Ishikawa (cell line): ENCODE measurements around the gene SPIRE2.

Source experiments
- CEBPB ChIP-seq: IDR thresholded peaks from 2 replicates; pipeline ENCODE4 v1.6.1; 2012
- CREB1 ChIP-seq: IDR thresholded peaks from 2 replicates; pipeline ENCODE4 v1.6.1; 2012; ENCODE audit warnings: low read depth
- EGR1 ChIP-seq: IDR thresholded peaks from 2 replicates; pipeline ENCODE4 v1.6.1; 2012
- EP300 ChIP-seq: IDR thresholded peaks from 2 replicates; pipeline ENCODE4 v1.6.1; 2012; ENCODE audit warnings: borderline replicate concordance
- FOXM1 ChIP-seq: IDR thresholded peaks from 2 replicates; pipeline ENCODE4 v1.6.1; 2012; ENCODE audit warnings: low read depth, borderline replicate concordance
- NFIC ChIP-seq: IDR thresholded peaks from 2 replicates; pipeline ENCODE4 v1.6.1; 2012
- RAD21 ChIP-seq: IDR thresholded peaks from 2 replicates; pipeline ENCODE4 v1.6.1; 2012; ENCODE audit warnings: low read depth
- TAF1 ChIP-seq: IDR thresholded peaks from 2 replicates; pipeline ENCODE4 v1.6.1; 2012; ENCODE audit warnings: low read depth, mild to moderate bottlenecking
- TCF12 ChIP-seq: IDR thresholded peaks from 2 replicates; pipeline ENCODE4 v1.6.1; 2012; ENCODE audit warnings: low read depth
- TEAD4 ChIP-seq: IDR thresholded peaks from 2 replicates; pipeline ENCODE4 v1.6.1; 2012
- YY1 ChIP-seq: IDR thresholded peaks from 2 replicates; pipeline ENCODE4 v1.6.1; 2012; ENCODE audit warnings: low read depth
- ZBTB7A ChIP-seq: IDR thresholded peaks from 2 replicates; pipeline ENCODE4 v1.6.1; 2012; ENCODE audit warnings: low read depth
- TF ChIP-seq, protein P1 (sequence below): IDR thresholded peaks from 2 replicates; pipeline ENCODE4 v1.6.1; 2012
- TF ChIP-seq, protein P2 (sequence below): IDR thresholded peaks from 2 replicates; pipeline ENCODE4 v1.6.1; 2012
- TF ChIP-seq, protein P3 (sequence below): IDR thresholded peaks from 2 replicates; pipeline ENCODE4 v1.6.1; 2012; ENCODE audit warnings: low read depth, mild to moderate bottlenecking

The SPIRE2 gene

DNA sequence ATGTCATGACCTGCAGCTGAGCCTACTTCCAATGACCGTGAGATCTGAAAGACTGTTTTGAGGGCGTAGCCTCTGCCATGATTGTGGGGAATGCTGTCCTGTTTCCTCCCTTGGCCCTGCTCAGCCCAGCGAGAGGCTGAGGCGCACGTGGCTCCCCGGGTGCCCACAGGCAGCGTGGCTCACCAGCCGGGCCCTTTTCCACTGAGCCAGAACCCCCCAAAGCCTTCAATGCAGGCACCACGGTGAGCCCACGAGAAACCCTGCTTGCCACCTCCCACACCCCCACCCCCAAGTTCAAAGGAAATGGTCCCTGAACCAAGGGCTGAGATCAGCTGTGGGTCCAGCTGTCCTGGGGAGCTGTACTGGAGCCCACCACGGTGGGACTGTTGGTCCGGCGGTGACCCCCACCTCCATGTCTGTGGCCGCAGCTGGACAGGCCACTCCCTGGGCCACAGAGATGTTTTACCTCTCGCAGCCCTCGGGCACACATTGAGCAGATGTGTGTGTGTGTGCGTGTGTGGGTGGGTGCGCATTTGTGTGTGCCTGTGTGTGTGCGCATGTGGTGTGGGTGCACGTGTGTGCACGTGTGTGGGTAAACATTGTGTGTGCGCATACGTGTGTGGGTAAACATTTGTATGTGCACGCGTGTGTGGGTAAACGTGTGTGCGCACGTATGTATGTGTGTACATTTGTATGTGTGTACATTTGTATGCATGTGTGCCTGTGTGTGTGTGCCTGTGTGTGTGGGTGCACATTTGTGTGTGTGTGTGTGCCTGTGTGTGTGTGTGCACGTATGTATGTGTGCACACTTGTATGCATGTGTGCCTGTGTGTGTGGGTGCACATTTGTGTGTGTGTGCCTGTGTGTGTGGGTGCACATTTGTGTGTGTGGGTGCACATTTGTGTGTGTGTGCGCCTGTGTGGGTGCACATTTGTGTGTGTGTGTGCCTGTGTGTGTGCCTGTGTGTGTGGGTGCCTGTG, 85.4 kb downstream of the SPIRE2 start:
- TF ChIP-seq TEAD4, result no peak
- TF ChIP-seq, protein P1, sequence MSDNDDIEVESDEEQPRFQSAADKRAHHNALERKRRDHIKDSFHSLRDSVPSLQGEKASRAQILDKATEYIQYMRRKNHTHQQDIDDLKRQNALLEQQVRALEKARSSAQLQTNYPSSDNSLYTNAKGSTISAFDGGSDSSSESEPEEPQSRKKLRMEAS, result no peak
- no peak for TF ChIP-seq TCF12
- TF ChIP-seq CREB1, result no peak
- TF ChIP-seq, protein P2, sequence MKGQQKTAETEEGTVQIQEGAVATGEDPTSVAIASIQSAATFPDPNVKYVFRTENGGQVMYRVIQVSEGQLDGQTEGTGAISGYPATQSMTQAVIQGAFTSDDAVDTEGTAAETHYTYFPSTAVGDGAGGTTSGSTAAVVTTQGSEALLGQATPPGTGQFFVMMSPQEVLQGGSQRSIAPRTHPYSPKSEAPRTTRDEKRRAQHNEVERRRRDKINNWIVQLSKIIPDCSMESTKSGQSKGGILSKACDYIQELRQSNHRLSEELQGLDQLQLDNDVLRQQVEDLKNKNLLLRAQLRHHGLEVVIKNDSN, result no peak
- TF ChIP-seq ZBTB7A, result no peak
- TF ChIP-seq TAF1, result no peak
- TF ChIP-seq, protein P3, sequence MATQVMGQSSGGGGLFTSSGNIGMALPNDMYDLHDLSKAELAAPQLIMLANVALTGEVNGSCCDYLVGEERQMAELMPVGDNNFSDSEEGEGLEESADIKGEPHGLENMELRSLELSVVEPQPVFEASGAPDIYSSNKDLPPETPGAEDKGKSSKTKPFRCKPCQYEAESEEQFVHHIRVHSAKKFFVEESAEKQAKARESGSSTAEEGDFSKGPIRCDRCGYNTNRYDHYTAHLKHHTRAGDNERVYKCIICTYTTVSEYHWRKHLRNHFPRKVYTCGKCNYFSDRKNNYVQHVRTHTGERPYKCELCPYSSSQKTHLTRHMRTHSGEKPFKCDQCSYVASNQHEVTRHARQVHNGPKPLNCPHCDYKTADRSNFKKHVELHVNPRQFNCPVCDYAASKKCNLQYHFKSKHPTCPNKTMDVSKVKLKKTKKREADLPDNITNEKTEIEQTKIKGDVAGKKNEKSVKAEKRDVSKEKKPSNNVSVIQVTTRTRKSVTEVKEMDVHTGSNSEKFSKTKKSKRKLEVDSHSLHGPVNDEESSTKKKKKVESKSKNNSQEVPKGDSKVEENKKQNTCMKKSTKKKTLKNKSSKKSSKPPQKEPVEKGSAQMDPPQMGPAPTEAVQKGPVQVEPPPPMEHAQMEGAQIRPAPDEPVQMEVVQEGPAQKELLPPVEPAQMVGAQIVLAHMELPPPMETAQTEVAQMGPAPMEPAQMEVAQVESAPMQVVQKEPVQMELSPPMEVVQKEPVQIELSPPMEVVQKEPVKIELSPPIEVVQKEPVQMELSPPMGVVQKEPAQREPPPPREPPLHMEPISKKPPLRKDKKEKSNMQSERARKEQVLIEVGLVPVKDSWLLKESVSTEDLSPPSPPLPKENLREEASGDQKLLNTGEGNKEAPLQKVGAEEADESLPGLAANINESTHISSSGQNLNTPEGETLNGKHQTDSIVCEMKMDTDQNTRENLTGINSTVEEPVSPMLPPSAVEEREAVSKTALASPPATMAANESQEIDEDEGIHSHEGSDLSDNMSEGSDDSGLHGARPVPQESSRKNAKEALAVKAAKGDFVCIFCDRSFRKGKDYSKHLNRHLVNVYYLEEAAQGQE, result no peak
- TF ChIP-seq EP300, result no peak
- TF ChIP-seq CEBPB, result no peak
- no peak for TF ChIP-seq FOXM1
- TF ChIP-seq RAD21, result no peak
- TF ChIP-seq NFIC, result no peak
- no peak for TF ChIP-seq EGR1
- TF ChIP-seq YY1, result no peak

DNA sequence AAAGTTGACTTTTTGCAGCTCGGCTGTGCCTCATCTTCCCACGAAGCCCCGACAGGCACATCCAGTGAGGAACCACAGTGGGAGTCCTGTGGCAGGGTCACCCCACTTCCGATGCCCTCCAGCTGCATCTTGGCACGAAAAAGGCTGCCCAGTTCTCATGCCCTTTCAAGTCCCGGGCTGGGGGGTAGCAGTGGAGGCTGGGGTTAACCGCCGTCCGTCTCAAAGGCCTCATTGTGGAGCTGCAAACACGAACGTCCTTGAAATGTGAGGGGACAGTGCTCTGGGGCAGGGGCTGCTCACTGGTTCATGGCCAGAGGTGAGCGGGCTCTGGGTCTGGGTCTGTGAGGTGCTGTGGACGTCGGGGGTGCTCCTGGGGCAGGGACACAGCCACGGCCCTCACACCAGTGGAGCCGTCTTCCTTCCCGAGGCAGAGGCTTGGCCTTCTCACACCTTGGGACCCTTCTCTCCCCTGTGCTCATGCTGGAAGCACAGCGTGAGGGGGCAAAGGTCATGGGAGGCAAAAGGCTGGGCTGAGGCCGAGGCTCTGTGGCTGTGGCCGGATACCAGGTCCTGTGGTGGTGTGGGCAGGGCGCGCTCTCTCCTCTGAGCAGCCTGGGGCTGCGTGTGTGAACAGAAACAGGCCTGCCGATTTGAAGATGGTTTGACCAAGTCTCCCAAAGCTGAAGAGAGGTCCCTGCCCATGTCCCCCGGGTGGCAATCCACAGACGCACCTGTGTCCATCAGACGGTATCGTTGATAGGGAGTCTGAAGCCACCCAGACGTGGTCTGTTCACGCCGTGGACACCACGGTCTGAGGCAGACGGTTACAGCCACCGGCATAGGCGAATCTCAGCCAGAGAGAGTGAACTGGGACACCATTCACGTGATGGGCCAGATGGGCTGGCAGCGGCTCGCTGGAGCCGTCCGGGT, 87.3 kb downstream of the SPIRE2 start:
- TF ChIP-seq ZBTB7A, result no peak
- no peak for TF ChIP-seq NFIC
- no peak for TF ChIP-seq TAF1
- TF ChIP-seq CEBPB, result no peak
- no peak for TF ChIP-seq TEAD4
- TF ChIP-seq, protein P2, result no peak
- TF ChIP-seq, protein P1, result no peak
- TF ChIP-seq TCF12, result no peak
- TF ChIP-seq, protein P3, result no peak
- no peak for TF ChIP-seq EGR1
- TF ChIP-seq CREB1, result no peak
- no peak for TF ChIP-seq FOXM1
- no peak for TF ChIP-seq EP300
- TF ChIP-seq YY1, result no peak
- TF ChIP-seq RAD21, result no peak

DNA sequence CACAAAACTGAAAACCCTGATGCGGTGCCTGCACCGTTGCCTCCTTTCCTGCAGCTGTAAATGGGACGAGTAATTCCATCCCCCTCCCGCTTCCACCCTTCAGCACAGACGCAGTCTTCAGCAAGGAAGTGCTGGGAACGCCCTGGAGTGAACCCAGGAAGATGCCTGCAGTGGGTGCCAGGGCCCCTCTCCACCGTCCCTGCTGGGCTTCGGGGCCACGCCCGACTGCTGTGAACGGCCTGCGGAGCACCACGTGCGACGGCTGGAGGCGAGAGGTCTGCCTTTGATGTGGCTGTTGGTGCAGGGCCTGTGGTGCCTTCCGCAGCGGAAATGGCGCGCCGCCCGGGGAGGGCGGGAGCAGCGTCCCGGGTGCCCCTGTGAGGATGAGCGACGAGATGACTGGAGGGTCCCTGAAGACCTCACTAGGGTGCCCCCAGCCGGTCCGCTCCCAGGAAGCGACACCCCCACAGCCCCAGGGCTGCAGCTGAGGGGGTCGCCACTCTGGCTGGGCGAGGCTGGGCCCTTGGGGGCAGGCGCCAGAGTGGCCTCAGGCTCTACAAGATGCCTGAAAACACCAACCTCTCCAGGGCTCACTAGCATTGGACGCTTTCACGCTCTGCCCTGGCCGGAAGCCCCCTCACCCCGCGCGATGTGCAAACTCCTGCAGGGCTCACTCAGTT, 89.6 kb downstream of the SPIRE2 start:
- TF ChIP-seq ZBTB7A, result no peak
- TF ChIP-seq, protein P2, result peak; percentile 79
- peak; percentile 50 for TF ChIP-seq TEAD4
- TF ChIP-seq, protein P3, result no peak
- TF ChIP-seq EP300, result no peak; the same call in 1 of the 2 replicates
- TF ChIP-seq FOXM1, result no peak
- TF ChIP-seq, protein P1, result peak; percentile 99
- TF ChIP-seq CREB1, result no peak
- peak; percentile 64; the same call in 1 of the 2 replicates for TF ChIP-seq TCF12
- peak; percentile 85 for TF ChIP-seq NFIC
